Lower leg skin (tissue), 3 donors: ENCODE results near the gene MLF2.

Experiments
- CTCF ChIP-seq, 3 donors: fragments of 450-650 bp; IDR thresholded peaks; one replicate each; pipeline ENCODE4 v1.5.1; 2016; ENCODE audit warnings: antibody characterized with exemption in 3 of 3, mild to moderate bottlenecking in 3 of 3, moderate library complexity in 2 of 3
- POLR2A ChIP-seq, 2 donors: fragments of 450-650 bp; IDR thresholded peaks; one replicate each; pipeline ENCODE4 v1.6.1; 2016 to 2017; ENCODE audit warnings: antibody characterized with exemption in 2 of 2, mild to moderate bottlenecking in 1 of 2, moderate library complexity in 1 of 2

GRCh38 chr12:6791931-6792520 lies 39.1 kb upstream of the MLF2 start:
- TF ChIP-seq CTCF (IDR thresholded peaks at IDR 0.05) (no peak), POLR2A (IDR thresholded peaks at IDR 0.05) (no peak)
